RWPE1 (cell line): ENCODE data around the gene USP7.

Source experiments
- CTCF ChIA-PET: fragments of 350-600 bp; sonication (Branson Sonifier 250); formaldehyde crosslinking; extraction: SDS; loops from one replicate; lab custom pipeline; 2021; lab: Yijun Ruan, JAX
- POLR2A ChIA-PET: fragments of 400-600 bp; formaldehyde crosslinking; extraction: SDS; loops from one replicate; lab custom pipeline; 2020; ENCODE audit warnings: antibody characterized with exemption; ENCODE audit not compliant: low non-redundant PET; lab: Yijun Ruan, JAX
- DNase-seq: peaks from one replicate; pipeline ENCODE4 v3.0.0; 2012; ENCODE audit warnings: low spot score
- H3K27ac ChIP-seq: fragments of 450-650 bp; 2 replicates; pipeline ENCODE4 v1.5.1; 2017
- CTCF ChIP-seq: fragments of 450-650 bp; conservative IDR thresholded peaks from 2 replicates; pipeline ENCODE4 v1.5.1; 2017; ENCODE audit warnings: low read depth, mild to moderate bottlenecking

USP7 gene

GRCh38 chr16:9004183-9004582, 40.5 kb upstream of the USP7 start:
- DNase-seq = no peak
- CTCF ChIA-PET = interaction anchor here (0.6 kb wide), 1 partner anchor 430 kb away, joined by 3 read pairs; no protein-coding TSS in a partner anchor
- no peak overlapping the region for H3K27ac ChIP-seq
- POLR2A ChIA-PET = no interaction called here
- no peak for TF ChIP-seq CTCF

GRCh38 chr16:9003763-9004162, 40.1 kb upstream of the USP7 start:
- DNase-seq = no peak
- TF ChIP-seq CTCF = no peak
- H3K27ac ChIP-seq = no peak overlapping the region
- POLR2A ChIA-PET = no interaction called here
- CTCF ChIA-PET = no interaction called here

GRCh38 chr16:9003322-9003721, 39.6 kb upstream of the USP7 start:
- TF ChIP-seq CTCF = no peak
- CTCF ChIA-PET = no interaction called here
- H3K27ac ChIP-seq = no peak overlapping the region
- no peak for DNase-seq
- POLR2A ChIA-PET = no interaction called here

- POLR2A ChIA-PET = no interaction called here
These were observed 38.3 kb upstream of the USP7 start for GRCh38 chr16:9002042-9002441.

GRCh38 chr16:9000664-9001063, 37.0 kb upstream of the USP7 start:
- POLR2A ChIA-PET = no interaction called here
- DNase-seq = no peak
- TF ChIP-seq CTCF = no peak
- CTCF ChIA-PET = interaction anchor here (0.5 to 1.4 kb wide), 3 partner anchors 8 to 675 kb away, joined by 4 to 7 read pairs (median 5); no protein-coding TSS in a partner anchor
- no peak overlapping the region for H3K27ac ChIP-seq

More at GRCh38 chr16:9002042-9002441, 38.3 kb upstream of the USP7 start:
- no peak for TF ChIP-seq CTCF
- no peak for DNase-seq
- CTCF ChIA-PET = interaction anchor here (0.6 kb wide), 5 partner anchors 16 to 447 kb away, joined by 3 to 7 read pairs (median 4); no protein-coding TSS in a partner anchor
- H3K27ac ChIP-seq = no peak overlapping the region

GRCh38 chr16:8999800-9000199, 36.1 kb upstream of the USP7 start:
- ChIA-PET CTCF (interaction anchor here (1.4 kb wide), 1 partner anchor 9 kb away, joined by 5 read pairs; no protein-coding TSS in a partner anchor), POLR2A (no interaction called here)
- H3K27ac ChIP-seq = no peak overlapping the region
- TF ChIP-seq CTCF = no peak
- DNase-seq = no peak
